T47D (cell line): ENCODE results near the gene CPN1.
"Not testable (repeated sequence)": the region's sequence is repeated elsewhere in the genome, so short reads cannot be mapped to it uniquely, and the experiment has no call there.

Source experiments
- DNase-seq, 2 experiments: peaks; one replicate each; pipeline versions ENCODE4 v3.0.0 to v3.0.0-alpha.2; 2011 to 2012; ENCODE audit warnings: low read depth in 1 of 2, low spot score in 1 of 2
- JUND ChIP-seq: IDR thresholded peaks from 2 replicates; pipeline ENCODE4 v1.6.1; 2012; ENCODE audit warnings: low read depth
- in situ Hi-C: cut with HindIII; loops from 2 replicates; pipeline ENCODE4 v1.10.0; 2016; ENCODE audit warnings: low sequenced_read_pairs, low pct_unique_long_range_greater_than_20kb

The CPN1 gene

GRCh38 chr10:100104300-100104699, 22.6 kb upstream of the CPN1 start:
- DNase-seq: no peak
- in situ Hi-C loops: no loop called here
- TF ChIP-seq JUND: no peak

- DNase-seq: no peak
- in situ Hi-C loops: no loop called here
- no peak for TF ChIP-seq JUND
These were observed 21.9 kb upstream of the CPN1 start for GRCh38 chr10:100103581-100103980.

- DNase-seq: peak; percentile 23 to 69
- in situ Hi-C loops: no loop called here
- no peak for TF ChIP-seq JUND
These were observed 19.8 kb upstream of the CPN1 start for GRCh38 chr10:100101192-100102076.

- no peak for TF ChIP-seq JUND
- peak in 1 of 2 experiments; percentile 50 for DNase-seq
- in situ Hi-C loops: no loop called here
These were observed 19.0 kb upstream of the CPN1 start for GRCh38 chr10:100100651-100101184.

GRCh38 chr10:100089241-100089640, 7.6 kb upstream of the CPN1 start:
- no peak for TF ChIP-seq JUND
- in situ Hi-C loops: no loop called here
- no peak for DNase-seq

- in situ Hi-C loops, DNase-seq: not testable (repeated sequence)
These were observed 5.0 kb upstream of the CPN1 start for GRCh38 chr10:100086708-100087107.

- no peak for TF ChIP-seq JUND
- DNase-seq: no peak
- in situ Hi-C loops: no loop called here
These were observed 3.9 kb upstream of the CPN1 start for GRCh38 chr10:100085596-100085995.

- no peak for DNase-seq
These were observed 2.0 kb upstream of the CPN1 start for GRCh38 chr10:100083623-100084022.

GRCh38 chr10:100082276-100082675, 607 bp upstream of the CPN1 start:
- DNase-seq, in situ Hi-C loops: not testable (repeated sequence)

More at GRCh38 chr10:100083623-100084022, 2.0 kb upstream of the CPN1 start:
- in situ Hi-C loops: no loop called here
- no peak for TF ChIP-seq JUND

- no peak for TF ChIP-seq JUND
- in situ Hi-C loops: no loop called here
- DNase-seq: no peak
These were observed 4.9 kb downstream of the CPN1 start for GRCh38 chr10:100076750-100077149.

- in situ Hi-C loops: no loop called here
These were observed 6.0 kb downstream of the CPN1 start for GRCh38 chr10:100075426-100076220.

GRCh38 chr10:100072514-100072913, 9.2 kb downstream of the CPN1 start:
- TF ChIP-seq JUND: no peak

More at GRCh38 chr10:100075426-100076220, 6.0 kb downstream of the CPN1 start:
- no peak for DNase-seq
- TF ChIP-seq JUND: no peak

GRCh38 chr10:100071529-100071928, 10.1 kb downstream of the CPN1 start:
- TF ChIP-seq JUND: no peak
- DNase-seq: no peak
- in situ Hi-C loops: no loop called here

More at GRCh38 chr10:100072514-100072913, 9.2 kb downstream of the CPN1 start:
- DNase-seq: no peak
- in situ Hi-C loops: no loop called here
